RWPE2 (cell line): Measurements from ENCODE around the gene MAGI1.

ENCODE experiments used
- ATAC-seq: fragments of 200-7000 bp; cut with Tn5 transposase; 3 replicates; pipeline ENCODE4 v1.9.1; 2021; ENCODE audit warnings: low read depth
- DNase-seq: peaks from one replicate; pipeline ENCODE4 v3.0.0-alpha.2; 2020; ENCODE audit warnings: low spot score
- H3K27ac ChIP-seq: fragments of 450-650 bp; 2 replicates; pipeline ENCODE4 v1.5.1; 2017; ENCODE audit warnings: mild to moderate bottlenecking; ENCODE audit not compliant: poor library complexity, severe bottlenecking
- H3K27me3 ChIP-seq: fragments of 250-450 bp; sonication (Bioruptor Pico); 2 replicates; pipeline ENCODE4 v1.5.1; 2021; ENCODE audit warnings: mild to moderate bottlenecking, moderate library complexity; ENCODE audit not compliant: insufficient read depth, poor library complexity, severe bottlenecking
- H3K36me3 ChIP-seq: fragments of 250-450 bp; sonication (Bioruptor Pico); 2 replicates; pipeline ENCODE4 v1.5.1; 2020; ENCODE audit warnings: low read depth, mild to moderate bottlenecking, moderate library complexity
- H3K4me1 ChIP-seq: fragments of 250-450 bp; sonication (Bioruptor Pico); 2 replicates; pipeline ENCODE4 v1.5.1; 2021; ENCODE audit warnings: mild to moderate bottlenecking, moderate library complexity; ENCODE audit not compliant: insufficient read depth, poor library complexity, severe bottlenecking
- H3K4me3 ChIP-seq: fragments of 250-450 bp; sonication (Bioruptor Pico); 2 replicates; pipeline ENCODE4 v1.5.1; 2021; ENCODE audit warnings: mild to moderate bottlenecking, moderate library complexity; ENCODE audit not compliant: severe bottlenecking
- H3K9me3 ChIP-seq: fragments of 250-450 bp; sonication (Bioruptor Pico); 2 replicates; pipeline ENCODE4 v1.5.1; 2021; ENCODE audit warnings: mild to moderate bottlenecking, moderate library complexity; ENCODE audit not compliant: severe bottlenecking
- TF ChIP-seq, protein P1 (sequence below): fragments of 450-650 bp; IDR thresholded peaks from one replicate; pipeline ENCODE4 v1.5.1; 2017; ENCODE audit warnings: mild to moderate bottlenecking, moderate library complexity; ENCODE audit not compliant: poor library complexity, severe bottlenecking

Gene MAGI1

DNA sequence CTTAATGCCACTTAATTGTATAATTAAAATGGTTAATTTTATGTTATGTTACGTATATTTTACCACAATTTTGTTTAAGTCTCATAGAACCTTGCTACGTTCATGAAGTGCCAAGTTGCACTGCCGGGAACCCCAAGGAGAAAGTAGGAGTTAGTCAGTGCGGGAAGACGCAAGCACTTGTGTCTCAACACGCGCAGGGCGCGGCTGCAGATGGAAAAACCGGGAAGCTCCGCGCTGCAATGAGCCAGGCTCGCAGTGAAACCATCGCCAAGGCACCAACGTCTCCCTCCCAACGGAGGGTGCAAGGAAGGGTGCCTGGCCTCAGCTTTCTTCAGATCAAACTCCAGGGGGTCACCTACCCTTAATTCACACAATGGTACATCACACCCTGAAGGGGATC, 21.6 kb downstream of the MAGI1 start:
- no peaks in the 10 kb centered on the region for H3K27me3 ChIP-seq
- no peak for DNase-seq
- TF ChIP-seq, protein P1, sequence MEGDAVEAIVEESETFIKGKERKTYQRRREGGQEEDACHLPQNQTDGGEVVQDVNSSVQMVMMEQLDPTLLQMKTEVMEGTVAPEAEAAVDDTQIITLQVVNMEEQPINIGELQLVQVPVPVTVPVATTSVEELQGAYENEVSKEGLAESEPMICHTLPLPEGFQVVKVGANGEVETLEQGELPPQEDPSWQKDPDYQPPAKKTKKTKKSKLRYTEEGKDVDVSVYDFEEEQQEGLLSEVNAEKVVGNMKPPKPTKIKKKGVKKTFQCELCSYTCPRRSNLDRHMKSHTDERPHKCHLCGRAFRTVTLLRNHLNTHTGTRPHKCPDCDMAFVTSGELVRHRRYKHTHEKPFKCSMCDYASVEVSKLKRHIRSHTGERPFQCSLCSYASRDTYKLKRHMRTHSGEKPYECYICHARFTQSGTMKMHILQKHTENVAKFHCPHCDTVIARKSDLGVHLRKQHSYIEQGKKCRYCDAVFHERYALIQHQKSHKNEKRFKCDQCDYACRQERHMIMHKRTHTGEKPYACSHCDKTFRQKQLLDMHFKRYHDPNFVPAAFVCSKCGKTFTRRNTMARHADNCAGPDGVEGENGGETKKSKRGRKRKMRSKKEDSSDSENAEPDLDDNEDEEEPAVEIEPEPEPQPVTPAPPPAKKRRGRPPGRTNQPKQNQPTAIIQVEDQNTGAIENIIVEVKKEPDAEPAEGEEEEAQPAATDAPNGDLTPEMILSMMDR, result no peak

DNA sequence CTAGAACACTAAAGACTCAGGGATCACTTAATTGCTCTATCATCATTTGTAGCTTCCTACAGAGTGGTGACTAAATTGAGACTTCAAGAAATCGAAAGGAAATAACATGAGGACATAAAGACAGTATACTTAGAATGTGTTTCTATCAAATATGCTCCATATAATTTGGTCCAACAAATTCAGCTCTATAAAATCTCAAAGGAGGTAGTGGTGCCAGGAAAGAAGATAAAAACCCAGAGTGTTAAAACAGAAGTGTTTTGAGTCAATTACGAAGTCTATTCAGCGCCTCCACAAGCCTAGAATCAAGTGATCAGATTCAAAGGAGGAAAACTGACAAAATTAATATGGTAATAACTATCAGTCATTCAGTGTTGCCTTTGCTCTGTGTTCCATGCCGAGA, 22.9 kb downstream of the MAGI1 start:
- Histone ChIP-seq H3K36me3 (no peaks in the 10 kb centered on the region), H3K4me3 (no peak overlapping the region), H3K9me3 (no peaks in the 10 kb centered on the region), H3K27ac (no peak overlapping the region), H3K27me3 (no peaks in the 10 kb centered on the region), H3K4me1 (peaks cover 13% of the 10 kb centered on the region)
- ATAC-seq (no peak), DNase-seq (no peak)
- TF ChIP-seq, protein P1, result no peak

More for the DNA sequence above, 21.6 kb downstream of the MAGI1 start:
- H3K36me3 ChIP-seq, result no peaks in the 10 kb centered on the region
- ATAC-seq, result no peak
- H3K9me3 ChIP-seq, result no peaks in the 10 kb centered on the region
- H3K27ac ChIP-seq, result no peak overlapping the region
- peaks cover 12% of the 10 kb centered on the region for H3K4me1 ChIP-seq
- no peak overlapping the region for H3K4me3 ChIP-seq

DNA sequence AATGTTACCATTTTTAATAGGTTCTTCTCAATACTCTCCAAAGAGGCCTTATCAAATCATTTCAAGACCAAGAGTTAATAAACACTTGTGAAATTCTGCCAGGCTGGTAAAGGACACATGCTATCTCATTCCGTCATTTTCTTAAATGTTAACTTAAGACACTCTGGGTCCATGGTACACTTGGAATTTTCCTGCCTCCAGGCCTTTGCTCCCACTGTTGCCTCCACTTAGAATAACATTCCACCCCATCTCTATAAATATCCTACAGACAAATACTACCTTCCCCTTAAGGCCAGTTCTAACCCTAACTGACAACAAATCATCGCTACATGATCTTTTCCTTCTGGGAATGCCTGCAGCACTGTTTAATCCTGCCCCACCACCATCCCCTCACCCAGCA, 24.1 kb downstream of the MAGI1 start:
- Histone ChIP-seq H3K27ac (no peak overlapping the region), H3K27me3 (no peaks in the 10 kb centered on the region), H3K4me1 (peaks cover 21% of the 10 kb centered on the region), H3K36me3 (no peaks in the 10 kb centered on the region), H3K9me3 (no peaks in the 10 kb centered on the region), H3K4me3 (no peak overlapping the region)
- no peak for DNase-seq
- TF ChIP-seq, protein P1, result no peak
- no peak for ATAC-seq

DNA sequence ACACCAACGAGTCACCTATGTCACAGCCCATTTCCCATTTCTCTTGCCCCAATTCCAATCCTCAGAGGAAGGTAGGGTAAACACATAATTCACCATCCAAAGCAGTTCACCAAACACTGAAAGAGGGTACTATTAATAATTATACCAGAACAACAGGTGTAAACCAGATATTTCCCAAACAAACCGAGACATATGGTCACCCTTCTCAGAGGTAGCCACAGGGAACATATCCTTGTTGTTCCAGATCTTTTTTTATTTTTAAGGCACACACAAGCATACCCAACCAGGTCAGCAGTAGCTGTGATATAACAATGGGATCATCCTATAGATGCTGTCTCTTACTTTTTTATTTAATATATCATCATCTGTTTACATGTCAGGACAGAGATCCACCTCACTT, 24.7 kb downstream of the MAGI1 start:
- H3K4me3 ChIP-seq, result no peak overlapping the region
- H3K36me3 ChIP-seq, result no peaks in the 10 kb centered on the region
- H3K9me3 ChIP-seq, result no peaks in the 10 kb centered on the region
- no peaks in the 10 kb centered on the region for H3K27me3 ChIP-seq
- DNase-seq, result no peak
- peaks cover 21% of the 10 kb centered on the region for H3K4me1 ChIP-seq
- no peak for ATAC-seq
- TF ChIP-seq, protein P1, result no peak
- H3K27ac ChIP-seq, result no peak overlapping the region

DNA sequence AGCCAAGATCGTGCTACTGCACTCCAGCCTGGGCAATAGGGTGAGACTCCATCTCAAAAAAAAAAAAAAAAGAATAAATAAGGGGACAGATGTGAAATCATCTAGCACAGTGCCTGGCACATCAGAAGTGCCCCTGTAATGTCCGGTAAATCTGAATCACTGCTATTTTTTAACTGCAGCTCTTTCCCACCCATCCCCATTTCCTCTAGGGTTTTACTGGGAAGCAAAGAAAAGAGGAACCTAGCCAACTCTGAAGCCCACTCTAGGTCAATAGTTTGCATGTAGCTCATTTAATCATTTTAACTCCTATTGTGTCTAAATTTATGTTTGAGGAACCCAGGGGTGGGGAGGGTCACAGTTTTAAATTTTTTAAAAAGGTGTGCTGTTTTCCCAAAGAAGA, 26.0 kb downstream of the MAGI1 start:
- no peaks in the 10 kb centered on the region for H3K27me3 ChIP-seq
- ATAC-seq (no peak), DNase-seq (no peak)
- H3K27ac ChIP-seq, result no peak overlapping the region
- H3K4me3 ChIP-seq, result no peak overlapping the region
- H3K36me3 ChIP-seq, result no peaks in the 10 kb centered on the region
- H3K4me1 ChIP-seq, result peaks cover 14% of the 10 kb centered on the region
- no peaks in the 10 kb centered on the region for H3K9me3 ChIP-seq
- TF ChIP-seq, protein P1, result no peak
